ENCODE results near the gene MIS18BP1. TPM values are rescaled to one million over a fixed set of nuclear protein-coding genes. Genes with fewer than 3 reads are reported as not detected.

The MIS18BP1 gene
- total RNA-seq, 1 donor from 2014 or later, result 26.8 TPM

GRCh38 chr14:45212231-45212630 is 40.8 kb downstream of the MIS18BP1 start:
- no peak overlapping the region for H3K4me3 ChIP-seq (ENCODE audit: low read depth, low read length)
- DNase-seq (ENCODE audit: low read depth), result no peak
- TF ChIP-seq CTCF (conservative IDR thresholded peaks at IDR 0.05; ENCODE audit: low read depth, low read length), result no peak

GRCh38 chr14:45211295-45211694 is 41.7 kb downstream of the MIS18BP1 start:
- DNase-seq (ENCODE audit: low read depth), result no peak
- no peak overlapping the region for H3K4me3 ChIP-seq (ENCODE audit: low read depth, low read length)
- no peak for TF ChIP-seq CTCF (conservative IDR thresholded peaks at IDR 0.05; ENCODE audit: low read depth, low read length)

DNA sequence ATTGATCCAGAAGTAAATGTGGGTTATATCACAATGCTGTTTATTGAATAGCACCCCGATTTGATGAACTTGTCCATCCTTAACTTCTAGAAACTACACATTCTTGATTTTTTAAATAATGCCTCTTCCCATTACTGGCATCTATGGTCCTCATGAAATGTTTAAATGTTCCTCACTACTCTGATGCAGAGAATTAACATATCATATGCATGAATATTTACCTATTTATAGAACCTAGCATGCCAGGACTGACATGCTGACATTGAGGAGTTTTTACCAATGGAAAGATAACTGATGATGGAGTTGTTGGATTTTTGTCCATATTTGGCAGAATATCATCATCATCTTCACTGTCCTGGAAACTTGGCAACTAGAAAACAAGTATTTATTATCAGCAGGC is 42.8 kb downstream of the MIS18BP1 start:
- no peak overlapping the region for H3K4me3 ChIP-seq (ENCODE audit: low read depth, low read length)
- no peak for TF ChIP-seq CTCF (conservative IDR thresholded peaks at IDR 0.05; ENCODE audit: low read depth, low read length)
- DNase-seq (ENCODE audit: low read depth), result no peak

GRCh38 chr14:45204241-45204640 is 48.8 kb downstream of the MIS18BP1 start:
- no peak for TF ChIP-seq CTCF (conservative IDR thresholded peaks at IDR 0.05; ENCODE audit: low read depth, low read length)
- DNase-seq (ENCODE audit: low read depth), result no peak
- H3K4me3 ChIP-seq (ENCODE audit: low read depth, low read length), result no peak overlapping the region

DNA sequence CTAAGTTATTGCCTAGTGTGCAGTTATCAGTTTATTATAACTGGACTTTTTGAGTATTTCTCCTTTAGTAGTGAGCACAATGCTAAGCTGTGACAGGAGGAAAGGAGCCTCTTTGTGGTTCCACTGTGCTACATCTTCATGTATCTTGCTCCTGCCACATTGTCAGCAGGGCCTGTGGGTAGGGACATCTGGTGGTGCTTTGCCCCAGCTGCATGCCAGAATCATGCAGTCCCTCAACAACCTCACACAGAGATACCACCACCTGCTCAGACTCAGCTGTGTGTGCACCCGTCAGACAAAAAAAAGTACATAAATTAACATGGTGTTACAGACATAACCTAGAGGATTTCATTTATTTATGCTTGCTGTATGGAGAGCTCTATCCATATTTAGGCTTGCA is 51.1 kb downstream of the MIS18BP1 start:
- TF ChIP-seq CTCF (conservative IDR thresholded peaks at IDR 0.05; ENCODE audit: low read depth, low read length), result peak; percentile 35
- H3K4me3 ChIP-seq (ENCODE audit: low read depth, low read length), result no peak overlapping the region
- DNase-seq (ENCODE audit: low read depth), result no peak

- DNase-seq (ENCODE audit: low read depth), result peak; percentile 23
- TF ChIP-seq CTCF (conservative IDR thresholded peaks at IDR 0.05; ENCODE audit: low read depth, low read length), result no peak
- no peak overlapping the region for H3K4me3 ChIP-seq (ENCODE audit: low read depth, low read length)
These were observed 53.8 kb downstream of the MIS18BP1 start for GRCh38 chr14:45199230-45199629.

- no peak overlapping the region for H3K4me3 ChIP-seq (ENCODE audit: low read depth, low read length)
- DNase-seq (ENCODE audit: low read depth), result no peak
- no peak for TF ChIP-seq CTCF (conservative IDR thresholded peaks at IDR 0.05; ENCODE audit: low read depth, low read length)
These were observed 54.5 kb downstream of the MIS18BP1 start for GRCh38 chr14:45198551-45198950.
